ENCODE data around the gene GALNT18. TPM values are rescaled to one million over a fixed set of nuclear protein-coding genes. Genes with fewer than 3 reads are reported as not detected.

GALNT18 gene
- total and polyA plus RNA-seq, 2 donors (not counting 3 experiments of a cell fraction or from before 2014, with no cell fraction given), result 0.17 to 0.18 TPM

DNA sequence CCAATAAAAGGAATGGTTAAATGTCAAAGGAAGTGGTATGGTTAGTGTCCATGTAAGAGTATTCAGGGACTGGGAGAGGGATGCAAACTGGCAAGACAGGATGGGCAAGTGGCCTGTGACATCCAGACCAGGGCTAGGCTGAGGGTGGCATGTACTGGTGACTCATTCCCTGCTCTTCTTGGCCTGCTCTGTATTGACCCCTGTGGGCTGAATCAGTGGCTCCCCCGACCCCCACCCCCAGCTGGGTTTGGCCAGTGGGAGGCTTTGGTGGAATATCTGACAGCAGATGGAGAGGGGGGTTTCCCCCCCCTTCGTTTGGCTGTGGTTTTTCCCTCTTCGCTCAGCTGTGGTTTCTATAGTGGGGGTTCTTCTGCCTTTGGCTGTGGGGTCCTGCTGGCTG, 356.5 kb downstream of the GALNT18 start:
- TF ChIP-seq, protein P1, sequence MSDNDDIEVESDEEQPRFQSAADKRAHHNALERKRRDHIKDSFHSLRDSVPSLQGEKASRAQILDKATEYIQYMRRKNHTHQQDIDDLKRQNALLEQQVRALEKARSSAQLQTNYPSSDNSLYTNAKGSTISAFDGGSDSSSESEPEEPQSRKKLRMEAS (IDR thresholded peaks at IDR 0.05; ENCODE audit: insufficient read depth, insufficient read length), result no peak
- TF ChIP-seq MYC (IDR thresholded peaks at IDR 0.05; ENCODE audit: low read depth, low read length), result no peak
- no peak for TF ChIP-seq FOS (IDR thresholded peaks at IDR 0.05; ENCODE audit: borderline replicate concordance, insufficient read depth, low read length)
- no peak for TF ChIP-seq EZH2 (IDR thresholded peaks at IDR 0.05; ENCODE audit: borderline replicate concordance, low read depth, low read length, severe bottlenecking)
- no peak for TF ChIP-seq POLR2AphosphoS5 (IDR thresholded peaks at IDR 0.05; ENCODE audit: insufficient read depth, low read depth, low read length)
- TF ChIP-seq JUN (IDR thresholded peaks at IDR 0.05; ENCODE audit: borderline replicate concordance, insufficient read depth, insufficient read length, low read depth), result no peak
- no peak for TF ChIP-seq GATA2 (IDR thresholded peaks at IDR 0.05; ENCODE audit: insufficient read depth, insufficient read length, low read depth, low read length)
- TF ChIP-seq POLR2A (IDR thresholded peaks at IDR 0.05; ENCODE audit: low read depth, low read length), result no peak
- TF ChIP-seq, protein P2, sequence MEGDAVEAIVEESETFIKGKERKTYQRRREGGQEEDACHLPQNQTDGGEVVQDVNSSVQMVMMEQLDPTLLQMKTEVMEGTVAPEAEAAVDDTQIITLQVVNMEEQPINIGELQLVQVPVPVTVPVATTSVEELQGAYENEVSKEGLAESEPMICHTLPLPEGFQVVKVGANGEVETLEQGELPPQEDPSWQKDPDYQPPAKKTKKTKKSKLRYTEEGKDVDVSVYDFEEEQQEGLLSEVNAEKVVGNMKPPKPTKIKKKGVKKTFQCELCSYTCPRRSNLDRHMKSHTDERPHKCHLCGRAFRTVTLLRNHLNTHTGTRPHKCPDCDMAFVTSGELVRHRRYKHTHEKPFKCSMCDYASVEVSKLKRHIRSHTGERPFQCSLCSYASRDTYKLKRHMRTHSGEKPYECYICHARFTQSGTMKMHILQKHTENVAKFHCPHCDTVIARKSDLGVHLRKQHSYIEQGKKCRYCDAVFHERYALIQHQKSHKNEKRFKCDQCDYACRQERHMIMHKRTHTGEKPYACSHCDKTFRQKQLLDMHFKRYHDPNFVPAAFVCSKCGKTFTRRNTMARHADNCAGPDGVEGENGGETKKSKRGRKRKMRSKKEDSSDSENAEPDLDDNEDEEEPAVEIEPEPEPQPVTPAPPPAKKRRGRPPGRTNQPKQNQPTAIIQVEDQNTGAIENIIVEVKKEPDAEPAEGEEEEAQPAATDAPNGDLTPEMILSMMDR (IDR thresholded peaks at IDR 0.05; ENCODE audit: extremely low read depth in 1 of 2, insufficient read depth in 1 of 2, low read depth in 1 of 2, low read length in 2 of 2), result no peak

More for the DNA sequence above, 356.5 kb downstream of the GALNT18 start:
- intact Hi-C loops (cut with micrococcal nuclease) (loop anchor here (5.0 kb wide), 2 partner anchors 238 to 333 kb away; no protein-coding TSS in a partner anchor), dilution Hi-C loops (cut with MboI; ENCODE audit: extremely low pct_ligation_motif_present, low sequenced_read_pairs) (no loop called here)
- Histone ChIP-seq H3K27ac (ENCODE audit: insufficient read depth, low read depth, low read length) (no peak overlapping the region), H2AFZ (ENCODE audit: low read depth, low read length) (no peak overlapping the region), H3K9me3 (replicated peaks; ENCODE audit: control insufficient read depth, insufficient read depth, low read length) (no peaks in the 10 kb centered on the region), H3K79me2 (ENCODE audit: control insufficient read depth, insufficient read depth, low read length) (no peaks in the 10 kb centered on the region), H4K20me1 (replicated peaks; ENCODE audit: control insufficient read depth, extremely low read depth, insufficient read depth, low read length) (no peaks in the 10 kb centered on the region), H3K9me1 (replicated peaks; ENCODE audit: control insufficient read depth, extremely low read depth, insufficient read depth, low read length) (no peaks in the 10 kb centered on the region), H3K36me3 (ENCODE audit: control insufficient read depth in 2 of 2, extremely low read depth in 1 of 2, insufficient read depth in 2 of 2, low read length in 2 of 2) (no peaks in the 10 kb centered on the region), H3K4me3 (replicated peaks in 1 of 3; ENCODE audit: insufficient read depth in 1 of 3, low read depth in 1 of 3, low read length in 3 of 3) (no peak overlapping the region), H3K27me3 (ENCODE audit: control insufficient read depth in 2 of 2, insufficient read depth in 2 of 2, low read length in 2 of 2) (no peaks in the 10 kb centered on the region), H3K9ac (replicated peaks; ENCODE audit: extremely low read depth, insufficient read depth, low read length) (no peak overlapping the region), H3K4me1 (ENCODE audit: control insufficient read depth, extremely low read depth, insufficient read depth, low read length) (no peaks in the 10 kb centered on the region), H3K4me2 (ENCODE audit: insufficient read depth, low read length) (no peak overlapping the region)
- ChIA-PET CTCF (interaction anchor here (0.6 to 1.0 kb wide), 2 partner anchors 331 to 635 kb away, joined by 3 read pairs; no protein-coding TSS in a partner anchor), POLR2A (no interaction called here)
- DNase-seq (ENCODE audit: low read depth, low spot score) (no peak), FAIRE-seq (no peak)
- no TSS peak for BruUV-seq (replicated peaks)

All from endothelial cell of umbilical vein (primary cell).